Central memory CD8-positive, alpha-beta T cell (primary cell): ENCODE data around the gene RSPRY1.
A peak's percentile ranks its signal among the peaks of the same experiment; 100 is the strongest.
"Not testable (repeated sequence)": the region's sequence is repeated elsewhere in the genome, so short reads cannot be mapped to it uniquely, and the experiment has no call there.

Source experiments
- ATAC-seq: fragments of 150-1000 bp; cut with Tn5 transposase; replicated peaks from 2 replicates; pipeline ENCODE4 v1.10.0; 2022; ENCODE audit warnings: mild to moderate bottlenecking, moderate FRiP score, moderate number of reproducible peaks; ENCODE audit not compliant: poor library complexity, severe bottlenecking; ENCODE audit errors: extremely low read depth
- DNase-seq, 2 donors: peaks; one replicate each; pipeline ENCODE4 v3.0.0; 2021; ENCODE audit warnings: low spot score in 2 of 2
- H3K27ac Mint-ChIP-seq: one replicate; pipeline ENCODE4 v1.8.0; 2022; ENCODE audit warnings: low read depth, mild to moderate bottlenecking, moderate library complexity, mixed read lengths
- H3K27me3 Mint-ChIP-seq: one replicate; pipeline ENCODE4 v1.8.0; 2022; ENCODE audit warnings: mixed read lengths
- H3K36me3 Mint-ChIP-seq: one replicate; pipeline ENCODE4 v1.8.0; 2022; ENCODE audit warnings: mild to moderate bottlenecking, moderate library complexity, mixed read lengths; ENCODE audit not compliant: insufficient read depth
- H3K4me1 Mint-ChIP-seq: one replicate; pipeline ENCODE4 v1.8.0; 2022; ENCODE audit warnings: mixed read lengths
- H3K4me3 Mint-ChIP-seq: one replicate; pipeline ENCODE4 v1.8.0; 2022; ENCODE audit warnings: mild to moderate bottlenecking, moderate library complexity, mixed read lengths
- H3K9me3 Mint-ChIP-seq: one replicate; pipeline ENCODE4 v1.8.0; 2022; ENCODE audit warnings: mixed read lengths

RSPRY1 gene

GRCh38 chr16:57196286-57196685, 10.2 kb downstream of the RSPRY1 start:
- DNase-seq (no peak), ATAC-seq (no peak)
- peaks cover 37% of the 10 kb centered on the region for H3K4me1 Mint-ChIP-seq
- no peaks in the 10 kb centered on the region for H3K9me3 Mint-ChIP-seq
- H3K4me3 Mint-ChIP-seq: no peak overlapping the region
- H3K27me3 Mint-ChIP-seq: no peaks in the 10 kb centered on the region
- H3K27ac Mint-ChIP-seq: no peak overlapping the region
- peaks cover 4% of the 10 kb centered on the region for H3K36me3 Mint-ChIP-seq

- H3K9me3 Mint-ChIP-seq: no peaks in the 10 kb centered on the region
- ATAC-seq: no peak
- H3K4me3 Mint-ChIP-seq: no peak overlapping the region
- peaks cover 36% of the 10 kb centered on the region for H3K4me1 Mint-ChIP-seq
- DNase-seq: no peak
- peaks cover 4% of the 10 kb centered on the region for H3K36me3 Mint-ChIP-seq
- H3K27ac Mint-ChIP-seq: no peak overlapping the region
- H3K27me3 Mint-ChIP-seq: no peaks in the 10 kb centered on the region
Measured at GRCh38 chr16:57196753-57197152, 10.6 kb downstream of the RSPRY1 start.

- DNase-seq, H3K36me3 Mint-ChIP-seq, H3K9me3 Mint-ChIP-seq, H3K27me3 Mint-ChIP-seq, ATAC-seq, H3K27ac Mint-ChIP-seq, H3K4me3 Mint-ChIP-seq: not testable (repeated sequence)
- peaks cover 17% of the 10 kb centered on the region for H3K4me1 Mint-ChIP-seq
Measured at GRCh38 chr16:57200321-57200720, 14.2 kb downstream of the RSPRY1 start.

GRCh38 chr16:57200926-57201325, 14.8 kb downstream of the RSPRY1 start:
- not testable (repeated sequence) for DNase-seq, H3K27me3 Mint-ChIP-seq, H3K27ac Mint-ChIP-seq, ATAC-seq, H3K4me3 Mint-ChIP-seq, H3K9me3 Mint-ChIP-seq, H3K36me3 Mint-ChIP-seq
- H3K4me1 Mint-ChIP-seq: peaks cover 15% of the 10 kb centered on the region

- H3K27ac Mint-ChIP-seq: no peak overlapping the region
- H3K9me3 Mint-ChIP-seq: no peaks in the 10 kb centered on the region
Measured at GRCh38 chr16:57202095-57202886, 16.2 kb downstream of the RSPRY1 start.

GRCh38 chr16:57203451-57203850, 17.3 kb downstream of the RSPRY1 start:
- Mint-ChIP-seq H3K36me3 (peaks cover 25% of the 10 kb centered on the region), H3K27ac (no peak overlapping the region), H3K4me1 (peaks cover 4% of the 10 kb centered on the region), H3K9me3 (no peaks in the 10 kb centered on the region), H3K4me3 (no peak overlapping the region), H3K27me3 (no peaks in the 10 kb centered on the region)
- DNase-seq (no peak), ATAC-seq (no peak)

More at GRCh38 chr16:57202095-57202886, 16.2 kb downstream of the RSPRY1 start:
- Mint-ChIP-seq H3K4me3 (no peak overlapping the region), H3K4me1 (peaks cover 6% of the 10 kb centered on the region), H3K36me3 (peaks cover 14% of the 10 kb centered on the region), H3K27me3 (no peaks in the 10 kb centered on the region)
- DNase-seq (no peak), ATAC-seq (no peak)

GRCh38 chr16:57204675-57205074, 18.5 kb downstream of the RSPRY1 start:
- Mint-ChIP-seq H3K27me3 (no peaks in the 10 kb centered on the region), H3K36me3 (peaks cover 32% of the 10 kb centered on the region), H3K4me3 (no peak overlapping the region), H3K4me1 (no peaks in the 10 kb centered on the region), H3K27ac (peak overlapping the region; percentile 35), H3K9me3 (no peaks in the 10 kb centered on the region)
- DNase-seq (no peak), ATAC-seq (no peak)

GRCh38 chr16:57208926-57209325, 22.8 kb downstream of the RSPRY1 start:
- Mint-ChIP-seq H3K27ac (no peak overlapping the region), H3K36me3 (peaks cover 50% of the 10 kb centered on the region)

GRCh38 chr16:57209780-57210179, 23.7 kb downstream of the RSPRY1 start:
- ATAC-seq (no peak), DNase-seq (no peak)
- Mint-ChIP-seq H3K4me3 (no peak overlapping the region), H3K27ac (no peak overlapping the region), H3K27me3 (no peaks in the 10 kb centered on the region), H3K9me3 (no peaks in the 10 kb centered on the region), H3K4me1 (peaks cover 5% of the 10 kb centered on the region), H3K36me3 (peaks cover 52% of the 10 kb centered on the region)

More at GRCh38 chr16:57208926-57209325, 22.8 kb downstream of the RSPRY1 start:
- Mint-ChIP-seq H3K9me3 (no peaks in the 10 kb centered on the region), H3K27me3 (no peaks in the 10 kb centered on the region), H3K4me1 (peaks cover 5% of the 10 kb centered on the region), H3K4me3 (no peak overlapping the region)
- DNase-seq: no peak
- ATAC-seq: no peak

- no peaks in the 10 kb centered on the region for H3K27me3 Mint-ChIP-seq
- no peak overlapping the region for H3K4me3 Mint-ChIP-seq
- H3K4me1 Mint-ChIP-seq: peaks cover 5% of the 10 kb centered on the region
- peaks cover 14% of the 10 kb centered on the region for H3K9me3 Mint-ChIP-seq
- DNase-seq (no peak), ATAC-seq (no peak)
- H3K27ac Mint-ChIP-seq: peak overlapping the region; percentile 64
- peaks cover 53% of the 10 kb centered on the region for H3K36me3 Mint-ChIP-seq
Measured at GRCh38 chr16:57213462-57213861, 27.3 kb downstream of the RSPRY1 start.

GRCh38 chr16:57216968-57217367, 30.8 kb downstream of the RSPRY1 start:
- Mint-ChIP-seq H3K4me1 (peaks cover 5% of the 10 kb centered on the region), H3K9me3 (peaks cover 16% of the 10 kb centered on the region), H3K27me3 (no peaks in the 10 kb centered on the region), H3K4me3 (no peak overlapping the region), H3K27ac (no peak overlapping the region), H3K36me3 (peaks cover 41% of the 10 kb centered on the region)
- DNase-seq (no peak), ATAC-seq (no peak)

GRCh38 chr16:57223057-57223456, 36.9 kb downstream of the RSPRY1 start:
- peaks cover 5% of the 10 kb centered on the region for H3K9me3 Mint-ChIP-seq
- peaks cover 36% of the 10 kb centered on the region for H3K36me3 Mint-ChIP-seq
- no peak for ATAC-seq

GRCh38 chr16:57224651-57225335, 38.7 kb downstream of the RSPRY1 start:
- H3K36me3 Mint-ChIP-seq: peaks cover 41% of the 10 kb centered on the region
- no peaks in the 10 kb centered on the region for H3K27me3 Mint-ChIP-seq
- H3K9me3 Mint-ChIP-seq: no peaks in the 10 kb centered on the region
- no peaks in the 10 kb centered on the region for H3K4me1 Mint-ChIP-seq
- no peak for DNase-seq
- H3K27ac Mint-ChIP-seq: no peak overlapping the region
- H3K4me3 Mint-ChIP-seq: no peak overlapping the region
- ATAC-seq: no peak

More at GRCh38 chr16:57223057-57223456, 36.9 kb downstream of the RSPRY1 start:
- Mint-ChIP-seq H3K4me1 (no peaks in the 10 kb centered on the region), H3K27ac (no peak overlapping the region), H3K27me3 (no peaks in the 10 kb centered on the region), H3K4me3 (no peak overlapping the region)
- DNase-seq: no peak
